Heart right ventricle (tissue), 16 donors: Measurements from ENCODE around the gene PSD4. TPM values are rescaled to one million over a fixed set of nuclear protein-coding genes. Genes with fewer than 3 reads are reported as not detected.
A peak's percentile ranks its signal among the peaks of the same experiment; 100 is the strongest.
"Not testable (repeated sequence)": the region's sequence is repeated elsewhere in the genome, so short reads cannot be mapped to it uniquely, and the experiment has no call there.

Experiments used
- ATAC-seq, 8 donors: fragments of 200-7000 bp; cut with Tn5 transposase; one replicate each; pipeline ENCODE4 v1.9.1; 2020; ENCODE audit warnings: mild to moderate bottlenecking in 8 of 8, moderate library complexity in 8 of 8, moderate number of reproducible peaks in 1 of 8
- DNase-seq, 2 donors: peaks; one replicate each; pipeline ENCODE4 v3.0.0-alpha.2; 2020
- H3K27ac ChIP-seq, 10 donors: fragments of 200-600 bp; sonication (generic) in 2 of 10; one replicate each; pipeline versions ENCODE4 v1.5.0 to v1.8.0; 2020 to 2022; ENCODE audit warnings: mild to moderate bottlenecking in 3 of 10
- H3K27me3 ChIP-seq, 7 donors: fragments of 200-600 bp; one replicate each; pipeline ENCODE4 v1.8.0; 2021 to 2022; ENCODE audit warnings: mild to moderate bottlenecking in 2 of 7
- H3K36me3 ChIP-seq, 9 donors: fragments of 200-600 bp; sonication (generic) in 1 of 9; one replicate each; pipeline versions ENCODE4 v1.5.0 to v1.8.0; 2020 to 2022; ENCODE audit warnings: mild to moderate bottlenecking in 2 of 9
- H3K4me1 ChIP-seq, 9 donors: fragments of 200-600 bp; sonication (generic) in 1 of 9; one replicate each; pipeline versions ENCODE4 v1.5.0 to v1.8.0; 2020 to 2022; ENCODE audit warnings: mild to moderate bottlenecking in 4 of 9
- H3K4me3 ChIP-seq, 10 donors: fragments of 200-600 bp; sonication (generic) in 2 of 10; one replicate each; pipeline versions ENCODE4 v1.5.0 to v1.8.0; 2020 to 2022; ENCODE audit warnings: mild to moderate bottlenecking in 7 of 10, moderate library complexity in 2 of 10
- H3K9me3 ChIP-seq, 11 donors: fragments of 200-600 bp in 10 of 11; sonication (generic) in 2 of 11; one replicate each; pipeline versions ENCODE4 v1.5.0 to v1.8.0; 2013 to 2022; ENCODE audit warnings: mild to moderate bottlenecking in 2 of 11, control low read depth in 1 of 11, moderate library complexity in 1 of 11
- WGBS, 2 donors: extraction: QIAGEN DNeasy Blood & Tissue Kit; methylation state at CpG; one replicate each; pipeline ENCODE4 v1.1.7; 2013; ENCODE audit warnings: inconsistent platforms in 1 of 2; 5-methylcytosine and 5-hydroxymethylcytosine counted together
- intact Hi-C, 10 donors: fragments of 100-400 bp; cut with DNase I; formaldehyde crosslinking; loops; one replicate each; pipeline versions ENCODE4 v1.11.1 to v1.14.2; 2022
- polyA plus RNA-seq, 2 donors: library from polyadenylated mRNA; stranded (reverse); fragments of 200-250 nt; gene quantifications; one replicate each; pipeline ENCODE4 v1.2.3, GENCODE V29; 2013
- total RNA-seq, 10 donors: library from RNA; stranded (reverse); fragmentation: NEBNext Ultra II Directional in 3 of 10; extraction: Animal tissue kit (Norgen Biotek cat#: 25700) in 3 of 10; gene quantifications; one replicate each; pipeline versions ENCODE4 v1.2.1 to v1.2.4, GENCODE V29; 2021 to 2023
- TF ChIP-seq, protein P1 (sequence below), 9 donors: fragments of 200-600 bp; sonication (generic) in 2 of 9; IDR thresholded peaks; one replicate each; pipeline versions ENCODE4 v1.5.0 to v1.8.0; 2021 to 2022; ENCODE audit warnings: antibody characterized with exemption in 9 of 9, mild to moderate bottlenecking in 5 of 9, moderate library complexity in 1 of 9
- donor health status: Arrhythmogenic right ventricular cardiomyopathy.
- donor health status: ischemic (EF 13 %, LVEDD 7.1; RV severe dilation, severe dysfunction).
- donor health status: healthy with polysubstance abuse.
- donor health status: DM: no; HTN: yes; CAD: no.
- donor health status: DM: no; HTN: no; CAD: no.
- donor health status: ischemic (EF 25% LVEDD 6.9; RV normal size, moderate dysfunction).
- donor health status: ischemic (EF 25% LVEDD 5.7; RV mildly dilated, moderate dysfunction).
- donor health status: healthy.
- donor health status: DM: yes; HTN: yes; CAD: no.
- donor health status: Ischemic cardiomyopathy.
- donor health status: ischemic (EF 35%, LVEDD 5.7; RV mildly dilated, moderate dysfunction).
- donor health status: nonischemic (EF 11% LVEDD 7.7; RV severe dilation, severe dysfunction).
- donor health status: DM: yes; HTN: yes; CAD: no.
- donor health status: PGD.
- donor health status: ischemic (EF 29% LVEDD 5.4; RV normal size, mild dysfunction).
- donor health status: nonischemic (EF 23%, LVEDD 6.1; RV moderate dilation, normal function).

The PSD4 gene
- total and polyA plus RNA-seq, 12 donors = 1.0 to 13.0 (median 1.7) TPM

DNA sequence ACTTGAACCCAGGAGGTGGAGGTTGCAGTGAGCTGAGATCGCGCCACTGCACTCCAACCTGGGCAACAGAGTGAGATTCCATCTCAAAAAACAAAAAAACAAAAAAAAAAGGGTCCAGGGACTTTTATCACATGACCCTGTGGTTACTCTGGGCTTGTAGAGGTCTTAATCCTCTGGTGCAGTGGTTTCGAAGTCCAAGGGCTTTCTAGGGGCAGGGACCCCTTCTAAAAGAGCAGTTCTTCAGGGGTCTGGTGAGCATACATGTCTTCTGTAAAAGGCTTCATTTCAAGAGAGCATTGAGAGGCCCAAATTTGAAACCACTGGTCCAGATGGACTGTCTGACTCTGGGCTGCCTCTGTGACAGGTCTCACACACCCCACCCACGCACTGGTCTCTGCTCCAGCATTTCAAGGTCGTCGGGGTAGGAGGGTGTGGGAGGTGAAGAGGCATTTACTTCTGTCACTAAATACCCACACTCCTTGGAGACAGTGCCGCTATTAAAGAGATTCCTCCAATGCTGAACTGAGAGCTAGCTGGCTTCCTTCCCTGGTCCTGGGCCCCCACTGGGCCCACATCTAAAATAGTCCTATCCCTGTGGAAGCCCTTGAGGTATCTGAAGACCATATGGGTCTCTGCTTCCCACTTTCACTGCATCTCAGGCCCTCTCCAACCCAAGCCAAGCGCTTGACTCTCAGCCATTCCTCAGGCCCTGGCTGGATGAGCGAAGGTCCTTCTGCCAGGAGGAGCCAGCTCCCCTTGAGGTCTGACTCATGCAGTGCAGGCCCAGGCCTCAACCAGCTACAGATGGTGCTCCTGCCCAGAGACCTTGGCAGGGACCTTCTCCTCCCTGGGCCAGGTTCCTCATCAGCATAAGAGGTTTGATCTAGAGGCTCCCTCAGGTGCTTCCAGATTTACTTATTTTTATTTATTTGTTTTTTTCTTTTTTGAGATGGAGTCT, 60.1 kb downstream of the PSD4 start:
- intact Hi-C loops = no loop called here
- Histone ChIP-seq H3K9me3 (no peaks in the 10 kb centered on the region), H3K27ac (peak overlapping the region in 1 of 10 donors; percentile 40), H3K27me3 (no peaks in the 10 kb centered on the region), H3K36me3 (no peaks in the 10 kb centered on the region), H3K4me1 (peaks cover 0 to 42% (median 15%) of the 10 kb centered on the region in 9 donors), H3K4me3 (no peak overlapping the region)
- DNase-seq (no peak), ATAC-seq (peak in 3 of 8 donors; percentile 21 to 76 (median 36))
- TF ChIP-seq, protein P1, sequence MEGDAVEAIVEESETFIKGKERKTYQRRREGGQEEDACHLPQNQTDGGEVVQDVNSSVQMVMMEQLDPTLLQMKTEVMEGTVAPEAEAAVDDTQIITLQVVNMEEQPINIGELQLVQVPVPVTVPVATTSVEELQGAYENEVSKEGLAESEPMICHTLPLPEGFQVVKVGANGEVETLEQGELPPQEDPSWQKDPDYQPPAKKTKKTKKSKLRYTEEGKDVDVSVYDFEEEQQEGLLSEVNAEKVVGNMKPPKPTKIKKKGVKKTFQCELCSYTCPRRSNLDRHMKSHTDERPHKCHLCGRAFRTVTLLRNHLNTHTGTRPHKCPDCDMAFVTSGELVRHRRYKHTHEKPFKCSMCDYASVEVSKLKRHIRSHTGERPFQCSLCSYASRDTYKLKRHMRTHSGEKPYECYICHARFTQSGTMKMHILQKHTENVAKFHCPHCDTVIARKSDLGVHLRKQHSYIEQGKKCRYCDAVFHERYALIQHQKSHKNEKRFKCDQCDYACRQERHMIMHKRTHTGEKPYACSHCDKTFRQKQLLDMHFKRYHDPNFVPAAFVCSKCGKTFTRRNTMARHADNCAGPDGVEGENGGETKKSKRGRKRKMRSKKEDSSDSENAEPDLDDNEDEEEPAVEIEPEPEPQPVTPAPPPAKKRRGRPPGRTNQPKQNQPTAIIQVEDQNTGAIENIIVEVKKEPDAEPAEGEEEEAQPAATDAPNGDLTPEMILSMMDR (IDR thresholded peaks at IDR 0.05) = peak in 4 of 9 donors; percentile 12 to 37 (median 18)
- WGBS, 2 donors = 77 to 83% methylated on average over 9 of the region's 9 CpGs

DNA sequence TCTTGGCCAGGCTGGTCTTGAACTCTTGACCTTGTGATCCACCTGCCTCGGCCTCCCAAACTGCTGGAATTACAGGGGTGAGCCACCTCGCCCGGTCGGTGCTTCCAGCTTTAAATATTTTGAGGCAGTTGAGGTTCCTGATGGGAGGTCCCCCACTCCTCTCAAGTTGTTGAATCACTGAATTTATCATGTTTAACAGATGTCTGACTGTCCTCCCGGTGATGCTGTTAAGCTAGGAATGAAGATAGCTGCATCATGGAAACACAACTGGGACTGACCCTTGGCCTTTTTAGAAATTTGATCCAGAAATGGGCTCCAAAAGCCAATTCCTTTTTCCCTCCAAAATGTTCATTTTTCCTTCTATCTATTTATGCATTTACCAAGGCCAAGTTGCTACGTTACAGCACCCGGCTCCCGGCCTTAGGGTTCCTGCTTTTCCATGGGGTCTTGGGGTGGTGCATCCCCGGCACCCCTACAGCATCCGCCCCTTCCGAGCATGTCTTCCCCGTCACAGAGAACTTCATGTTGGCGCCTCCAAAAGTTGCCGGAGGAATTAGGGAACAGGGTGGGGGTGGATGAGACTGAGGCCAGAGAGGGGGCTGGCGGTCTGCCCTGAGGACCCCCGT, 61.1 kb downstream of the PSD4 start:
- Histone ChIP-seq H3K4me1 (peaks cover 2 to 46% (median 21%) of the 10 kb centered on the region in 9 donors), H3K27me3 (no peaks in the 10 kb centered on the region), H3K36me3 (no peaks in the 10 kb centered on the region), H3K27ac (peak overlapping the region in 5 of 10 donors; percentile 58 to 88 (median 63)), H3K4me3 (peak overlapping the region in 8 of 10 donors; percentile 33 to 67 (median 49)), H3K9me3 (no peaks in the 10 kb centered on the region)
- ATAC-seq (peak in 1 of 8 donors; percentile 7), DNase-seq (no peak)
- 92 to 93% methylated on average over 16 of the region's 16 CpGs for WGBS, 2 donors
- intact Hi-C loops = no loop called here
- TF ChIP-seq, protein P1 (IDR thresholded peaks at IDR 0.05) = no peak

DNA sequence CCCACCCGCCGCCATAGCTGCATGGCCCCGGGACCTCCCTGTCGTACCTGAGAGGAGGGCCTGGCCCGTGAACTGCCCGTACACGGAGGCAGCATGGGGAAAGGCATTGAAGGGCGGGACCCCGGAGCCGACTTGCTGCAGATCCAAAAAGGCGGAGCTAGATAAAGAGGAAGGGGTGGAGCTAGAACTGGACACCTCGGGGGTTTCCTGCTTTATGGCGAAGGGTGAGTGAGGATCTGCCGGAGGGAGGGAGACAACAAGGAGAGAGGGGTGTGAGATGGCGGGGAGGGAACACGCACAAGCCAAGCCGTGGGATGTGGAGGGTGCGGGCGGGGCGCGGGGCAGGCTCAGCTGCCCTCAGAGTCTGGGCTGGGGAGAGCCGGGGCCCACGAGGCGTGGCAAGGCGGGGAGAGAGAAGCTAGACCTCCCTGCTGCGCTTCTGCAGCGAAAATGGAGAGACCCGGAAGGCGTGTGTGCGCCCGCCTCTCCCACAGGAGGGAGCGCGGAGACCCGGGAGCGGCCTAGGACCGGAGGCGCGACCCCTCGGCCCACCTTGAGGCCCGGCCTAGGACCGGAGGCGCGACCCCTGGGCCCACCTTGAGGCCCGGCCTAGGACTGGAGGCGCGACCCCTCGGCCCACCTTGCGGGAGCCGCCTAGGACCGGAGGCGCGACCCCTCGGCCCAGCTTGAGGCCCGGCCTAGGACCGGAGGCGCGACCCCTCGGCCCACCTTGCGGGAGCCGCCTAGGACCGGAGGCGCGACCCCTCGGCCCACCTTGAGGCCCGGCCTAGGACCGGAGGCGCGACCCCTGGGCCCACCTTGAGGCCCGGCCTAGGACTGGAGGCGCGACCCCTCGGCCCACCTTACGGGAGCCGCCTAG, 61.8 kb downstream of the PSD4 start:
- peak overlapping the region in 6 of 10 donors; percentile 9 to 88 (median 62) for H3K27ac ChIP-seq
- peak overlapping the region in 9 of 10 donors; percentile 24 to 67 (median 46) for H3K4me3 ChIP-seq

DNA sequence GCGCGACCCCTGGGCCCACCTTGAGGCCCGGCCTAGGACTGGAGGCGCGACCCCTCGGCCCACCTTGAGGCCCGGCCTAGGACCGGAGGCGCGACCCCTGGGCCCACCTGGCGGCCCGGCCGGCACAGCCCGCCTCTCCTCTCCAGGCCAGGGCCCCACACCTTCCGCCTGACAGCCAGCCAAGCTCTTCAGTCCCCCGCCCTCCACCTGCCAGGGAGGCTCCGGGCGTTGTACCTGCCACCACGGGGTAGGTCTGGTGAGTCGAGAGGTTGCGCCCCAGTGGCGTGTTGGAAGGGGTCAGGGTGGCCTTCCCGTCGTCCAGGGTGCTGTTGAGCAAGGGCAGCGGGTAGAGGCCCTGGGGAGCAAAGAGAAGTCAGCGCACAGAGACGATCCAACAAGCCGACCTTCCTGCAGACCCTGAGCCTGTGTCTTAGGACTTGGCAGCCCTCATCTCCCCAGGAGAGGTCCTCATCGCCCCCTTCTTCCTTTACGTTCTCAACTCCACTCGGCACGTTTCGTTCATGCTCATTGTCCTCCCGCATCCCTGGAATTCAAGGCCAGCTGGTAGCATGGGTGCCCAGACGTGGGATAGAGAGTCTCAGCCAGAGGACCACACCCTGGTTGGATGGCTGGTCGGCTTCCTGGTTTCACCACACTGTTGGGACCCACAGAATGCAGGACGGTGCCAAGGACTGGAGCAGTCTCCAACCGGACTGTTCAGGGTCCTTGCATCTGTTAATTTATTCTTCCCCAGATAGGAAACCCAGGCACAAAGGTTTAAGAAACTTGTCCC, 62.8 kb downstream of the PSD4 start:
- intact Hi-C loops = loop anchor here in 1 of 10 donors (2.0 kb wide), 1 partner anchor 18 kb away; no protein-coding TSS in a partner anchor
- H3K27ac ChIP-seq = peak overlapping the region in 2 of 10 donors; percentile 85 to 88
- H3K4me1 ChIP-seq = peaks cover 12 to 48% (median 33%) of the 10 kb centered on the region in 9 donors
- DNase-seq (no peak), ATAC-seq (no peak)
- H3K27me3 ChIP-seq = no peaks in the 10 kb centered on the region
- H3K36me3 ChIP-seq = no peaks in the 10 kb centered on the region
- WGBS, 2 donors = 94% methylated on average over 35 to 38 of the region's 38 CpGs
- TF ChIP-seq, protein P1 (IDR thresholded peaks at IDR 0.05) = no peak
- peak overlapping the region in 5 of 10 donors; percentile 39 to 67 (median 52) for H3K4me3 ChIP-seq
- H3K9me3 ChIP-seq = no peaks in the 10 kb centered on the region

More for the DNA sequence above, 61.8 kb downstream of the PSD4 start:
- peaks cover 5 to 46% (median 29%) of the 10 kb centered on the region in 9 donors for H3K4me1 ChIP-seq
- not testable (repeated sequence) for H3K9me3 ChIP-seq, H3K27me3 ChIP-seq, H3K36me3 ChIP-seq
- 95% methylated on average over 47 to 67 of the region's 74 CpGs for WGBS, 2 donors
- intact Hi-C loops = loop anchor here in 1 of 10 donors (2.0 kb wide), 1 partner anchor 17 kb away; no protein-coding TSS in a partner anchor
- ATAC-seq (peak in 7 of 8 donors; percentile 20 to 81 (median 59)), DNase-seq (peak in 1 of 2 donors; percentile 46)
